Urinary bladder (tissue), 2 donors: Measurements from ENCODE around the gene DYRK3. TPM values are rescaled to one million over a fixed set of nuclear protein-coding genes. Genes with fewer than 3 reads are reported as not detected.

Experiments
- polyA plus RNA-seq: library from polyadenylated mRNA; stranded (reverse); fragments of 200-250 nt; gene quantifications from one replicate; pipeline ENCODE4 v1.2.3, GENCODE V29; 2013
- total RNA-seq: library from RNA; depleted of rRNA; stranded (reverse); fragments of >200 nt; gene quantifications from one replicate; pipeline ENCODE4 v1.2.3, GENCODE V29; 2014
- donor health status: healthy.

The DYRK3 gene
- total and polyA plus RNA-seq, 2 donors = 5.6 to 12.8 TPM

Other genes with a start within 250 kb of the DYRK3 start
- 5.8 TPM for gene IKBKE, start 165.1 kb upstream of the DYRK3 start, total RNA-seq
- 3.5 TPM for gene IKBKE, start 165.1 kb upstream of the DYRK3 start, polyA plus RNA-seq
- gene RASSF5, start 128.0 kb upstream of the DYRK3 start, total RNA-seq = 8.9 TPM
- gene RASSF5, start 128.0 kb upstream of the DYRK3 start, polyA plus RNA-seq = 10.7 TPM
- gene EIF2D, start 23.1 kb upstream of the DYRK3 start, total RNA-seq = 44.3 TPM
- gene EIF2D, start 23.1 kb upstream of the DYRK3 start, polyA plus RNA-seq = 47.8 TPM
- gene MAPKAPK2, start 49.4 kb downstream of the DYRK3 start, total RNA-seq = 20.4 TPM
- gene MAPKAPK2, start 49.4 kb downstream of the DYRK3 start, polyA plus RNA-seq = 49.5 TPM
- gene IL19, start 135.2 kb downstream of the DYRK3 start, total RNA-seq = not detected
- not detected for gene IL19, start 135.2 kb downstream of the DYRK3 start, polyA plus RNA-seq
- 2.8 TPM for gene IL10, start 137.0 kb downstream of the DYRK3 start, total RNA-seq
- gene IL10, start 137.0 kb downstream of the DYRK3 start, polyA plus RNA-seq = 2.2 TPM
- gene IL20, start 230.1 kb downstream of the DYRK3 start, total RNA-seq = not detected
- gene IL20, start 230.1 kb downstream of the DYRK3 start, polyA plus RNA-seq = not detected